HEK293 (cell line): ENCODE results near the gene ENTREP3.

ENCODE experiments used
- CTCF ChIA-PET: fragments of 350-600 bp; formaldehyde crosslinking; extraction: SDS; loops from one replicate; lab custom pipeline; 2021; ENCODE audit warnings: antibody characterized with exemption; lab: Yijun Ruan, JAX
- POLR2A ChIA-PET: fragments of 300-600 bp; formaldehyde crosslinking; extraction: SDS; loops from one replicate; lab custom pipeline; 2020; ENCODE audit warnings: antibody characterized with exemption, inconsistent platforms; lab: Yijun Ruan, JAX
- H3K27ac ChIP-seq: fragments of 200-500 bp; sonication (Bioruptor generic); 2 replicates; pipeline ENCODE4 v1.5.1; 2014; ENCODE audit warnings: low read depth, low read length, control low read depth, inconsistent platforms; ENCODE audit errors: extremely low read depth
- H3K36me3 ChIP-seq, 2 experiments: fragments of 200-500 bp in 1 of 2; sonication (Bioruptor generic) in 1 of 2; 1 replicate in 1 of 2; 2 replicates in 1 of 2; pipeline ENCODE4 v1.5.1; 2014 to 2017; ENCODE audit warnings: inconsistent platforms in 2 of 2, low read length in 2 of 2; ENCODE audit not compliant: control insufficient read depth in 2 of 2, insufficient read depth in 1 of 2
- H3K4me1 ChIP-seq: fragments of 200-500 bp; sonication (Bioruptor generic); 2 replicates; pipeline ENCODE4 v1.5.1; 2014; ENCODE audit warnings: mild to moderate bottlenecking, low read length, inconsistent platforms; ENCODE audit not compliant: control insufficient read depth, insufficient read depth
- H3K4me3 ChIP-seq: 2 replicates; pipeline ENCODE4 v1.5.1; 2011; ENCODE audit warnings: low read depth, mild to moderate bottlenecking, control low read depth, low read length, moderate library complexity
- H3K9me3 ChIP-seq: fragments of 200-500 bp; sonication (Bioruptor generic); 2 replicates; pipeline ENCODE4 v1.5.1; 2014; ENCODE audit warnings: low read depth, low read length, inconsistent platforms; ENCODE audit not compliant: control insufficient read depth, insufficient read depth
- KLF16 ChIP-seq: fragments of 450-650 bp; formaldehyde crosslinking; IDR thresholded peaks from 2 replicates; pipeline ENCODE4 v1.5.1; 2017; ENCODE audit warnings: missing biosample characterization, missing genetic modification characterization
- ZNF121 ChIP-seq: fragments of 450-650 bp; formaldehyde crosslinking; IDR thresholded peaks from 2 replicates; pipeline ENCODE4 v1.5.1; 2016; ENCODE audit warnings: missing biosample characterization, missing genetic modification characterization
- ZNF138 ChIP-seq: fragments of 450-650 bp; formaldehyde crosslinking; IDR thresholded peaks from 2 replicates; pipeline ENCODE4 v1.5.1; 2016; ENCODE audit warnings: missing biosample characterization, missing genetic modification characterization, borderline replicate concordance
- ZNF335 ChIP-seq: fragments of 450-650 bp; formaldehyde crosslinking; conservative IDR thresholded peaks from 2 replicates; pipeline ENCODE4 v1.5.1; 2016; ENCODE audit warnings: missing biosample characterization, missing genetic modification characterization
- ZNF404 ChIP-seq: fragments of 450-650 bp; formaldehyde crosslinking; IDR thresholded peaks from 2 replicates; pipeline ENCODE4 v1.5.1; 2017; ENCODE audit warnings: missing biosample characterization, missing genetic modification characterization
- ZNF658 ChIP-seq: fragments of 450-650 bp; formaldehyde crosslinking; IDR thresholded peaks from 2 replicates; pipeline ENCODE4; 2016; ENCODE audit warnings: missing biosample characterization, missing genetic modification characterization
- ZNF768 ChIP-seq: fragments of 450-650 bp; formaldehyde crosslinking; IDR thresholded peaks from 2 replicates; pipeline ENCODE4 v1.5.1; 2018; ENCODE audit warnings: missing biosample characterization, mild to moderate bottlenecking, missing genetic modification characterization
- ZNF776 ChIP-seq: fragments of 450-650 bp; formaldehyde crosslinking; IDR thresholded peaks from 2 replicates; pipeline ENCODE4 v1.5.0; 2017; ENCODE audit warnings: missing biosample characterization, missing genetic modification characterization, borderline replicate concordance
- ZSCAN23 ChIP-seq: fragments of 450-650 bp; formaldehyde crosslinking; IDR thresholded peaks from 2 replicates; pipeline ENCODE4 v1.5.1; 2016; ENCODE audit warnings: missing biosample characterization, missing genetic modification characterization
- TF ChIP-seq, protein P1 (sequence below): fragments of 450-650 bp; formaldehyde crosslinking; IDR thresholded peaks from 2 replicates; pipeline ENCODE4 v1.5.1; 2016; ENCODE audit warnings: missing biosample characterization, missing genetic modification characterization
- TF ChIP-seq, protein P2 (sequence below): fragments of 450-650 bp; formaldehyde crosslinking; IDR thresholded peaks from 2 replicates; pipeline ENCODE4 v1.5.1; 2016; ENCODE audit warnings: missing biosample characterization, missing genetic modification characterization
- TF ChIP-seq, protein P3 (sequence below): fragments of 450-650 bp; IDR thresholded peaks from 2 replicates; pipeline ENCODE4 v1.5.1; 2018; ENCODE audit warnings: missing biosample characterization, missing genetic modification characterization
- TF ChIP-seq, protein P4 (sequence below): fragments of 450-650 bp; formaldehyde crosslinking; conservative IDR thresholded peaks from 2 replicates; pipeline ENCODE4 v1.5.1; 2016; ENCODE audit warnings: low read depth, missing biosample characterization, missing genetic modification characterization
- TF ChIP-seq, protein P5 (sequence below): fragments of 450-650 bp; formaldehyde crosslinking; IDR thresholded peaks from 2 replicates; pipeline ENCODE4 v1.5.1; 2016; ENCODE audit warnings: missing biosample characterization, missing genetic modification characterization, low read depth
- TF ChIP-seq, protein P6 (sequence below): fragments of 450-650 bp; formaldehyde crosslinking; IDR thresholded peaks from 2 replicates; pipeline ENCODE4 v1.5.1; 2016; ENCODE audit warnings: missing biosample characterization, missing genetic modification characterization, borderline replicate concordance
- TF ChIP-seq, protein P7 (sequence below): fragments of 450-650 bp; formaldehyde crosslinking; IDR thresholded peaks from 2 replicates; pipeline ENCODE4 v1.5.1; 2017; ENCODE audit warnings: missing biosample characterization, missing genetic modification characterization

Gene ENTREP3

DNA sequence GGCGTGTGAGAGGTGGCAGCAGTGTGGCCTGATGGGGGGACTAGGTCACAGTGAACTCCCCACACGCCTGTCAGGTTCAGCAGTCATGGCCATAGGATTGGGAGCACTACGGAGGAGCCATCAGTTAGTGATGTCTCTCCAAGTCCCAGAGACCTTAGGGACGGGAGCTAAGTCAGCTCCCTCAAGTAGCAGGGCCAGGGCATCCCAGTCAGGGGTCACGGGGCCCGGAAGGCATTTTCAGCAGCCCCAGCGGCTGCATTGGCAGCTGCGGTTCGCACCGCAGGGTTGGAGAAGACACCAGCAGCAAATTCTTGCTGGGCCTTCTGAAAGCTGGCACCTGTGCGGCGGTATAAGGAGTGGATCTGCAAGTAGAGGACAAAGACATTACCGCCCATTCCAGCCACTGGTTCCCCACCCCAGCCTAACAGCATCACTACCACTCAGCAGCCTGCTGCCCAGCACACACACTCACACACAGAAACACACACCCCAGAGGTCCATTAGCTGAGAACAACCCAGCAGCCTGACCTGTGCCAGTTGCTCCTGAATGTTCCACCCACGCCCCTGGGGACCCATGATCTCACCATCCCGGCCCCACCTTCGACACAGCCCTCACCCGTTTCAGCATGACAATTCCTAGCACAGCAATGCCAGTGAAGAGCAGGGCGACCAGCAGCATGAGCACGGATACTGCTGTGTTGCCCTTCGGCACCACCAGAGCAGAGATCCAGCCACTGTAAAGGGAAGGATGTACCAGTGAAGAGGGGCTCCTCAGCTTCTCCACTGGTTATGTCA lies 972 bp upstream of the ENTREP3 start (continued):
- TF ChIP-seq, protein P1, sequence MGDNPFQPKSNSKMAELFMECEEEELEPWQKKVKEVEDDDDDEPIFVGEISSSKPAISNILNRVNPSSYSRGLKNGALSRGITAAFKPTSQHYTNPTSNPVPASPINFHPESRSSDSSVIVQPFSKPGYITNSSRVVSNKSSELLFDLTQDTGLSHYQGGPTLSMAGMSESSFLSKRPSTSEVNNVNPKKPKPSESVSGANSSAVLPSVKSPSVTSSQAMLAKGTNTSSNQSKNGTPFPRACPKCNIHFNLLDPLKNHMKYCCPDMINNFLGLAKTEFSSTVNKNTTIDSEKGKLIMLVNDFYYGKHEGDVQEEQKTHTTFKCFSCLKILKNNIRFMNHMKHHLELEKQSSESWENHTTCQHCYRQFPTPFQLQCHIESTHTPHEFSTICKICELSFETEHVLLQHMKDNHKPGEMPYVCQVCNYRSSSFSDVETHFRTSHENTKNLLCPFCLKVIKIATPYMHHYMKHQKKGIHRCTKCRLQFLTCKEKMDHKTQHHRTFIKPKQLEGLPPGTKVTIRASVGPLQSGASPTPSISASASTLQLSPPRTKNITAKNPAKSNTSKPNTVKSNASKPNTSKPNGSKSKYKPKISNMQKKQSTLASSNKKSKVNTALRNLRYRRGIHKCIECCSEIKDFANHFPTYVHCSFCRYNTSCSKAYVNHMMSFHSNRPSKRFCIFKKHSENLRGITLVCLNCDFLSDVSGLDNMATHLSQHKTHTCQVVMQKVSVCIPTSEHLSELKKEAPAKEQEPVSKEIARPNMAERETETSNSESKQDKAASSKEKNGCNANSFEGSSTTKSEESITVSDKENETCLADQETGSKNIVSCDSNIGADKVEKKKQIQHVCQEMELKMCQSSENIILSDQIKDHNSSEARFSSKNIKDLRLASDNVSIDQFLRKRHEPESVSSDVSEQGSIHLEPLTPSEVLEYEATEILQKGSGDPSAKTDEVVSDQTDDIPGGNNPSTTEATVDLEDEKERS = no peak

DNA sequence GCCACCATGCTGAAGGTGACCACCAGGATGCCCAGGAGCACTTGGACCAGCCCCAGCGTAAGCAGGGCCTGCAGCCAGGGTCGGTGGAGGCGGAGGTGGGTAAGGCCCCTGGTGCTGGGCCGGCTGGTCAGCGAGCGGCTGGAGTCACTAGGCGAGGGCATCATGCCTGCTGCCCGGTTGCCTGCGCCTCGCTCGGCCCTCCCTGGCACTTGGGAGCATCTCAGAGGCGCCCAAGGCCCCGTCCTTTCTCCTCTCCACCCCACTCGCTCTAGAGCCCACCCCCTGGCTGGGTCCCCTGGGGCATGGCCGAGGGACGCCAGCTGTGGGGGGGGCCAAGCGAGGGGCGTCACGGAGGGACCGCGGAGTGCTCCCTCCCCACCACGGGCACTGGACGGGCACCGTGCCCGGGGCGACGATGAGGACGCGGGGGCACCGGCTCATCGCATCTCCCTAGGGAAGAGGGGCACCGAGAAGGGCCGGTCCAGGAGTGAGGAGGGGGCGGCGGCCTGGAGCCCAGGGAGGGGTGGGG lies 505 bp downstream of the ENTREP3 start:
- POLR2A ChIA-PET = interaction anchor here (0.8 to 3.7 kb wide), 6 partner anchors 11 to 69 kb away, joined by 3 to 28 read pairs (median 6); partner anchors contain the start of genes CLK2 and FDPS
- Histone ChIP-seq H3K9me3 (no peaks in the 10 kb centered on the region), H3K36me3 (peaks cover 2 to 57% of the 10 kb centered on the region in 2 experiments; a peak in 2 of 3 replicates), H3K4me3 (peak overlapping the region; percentile 73), H3K4me1 (no peaks in the 10 kb centered on the region), H3K27ac (peak overlapping the region; percentile 72; the same call in 1 of the 2 replicates)
- CTCF ChIA-PET = interaction anchor here (0.6 to 0.7 kb wide), 3 partner anchors 12 to 316 kb away, joined by 3 to 4 read pairs (median 3); no protein-coding TSS in a partner anchor
- TF ChIP-seq, protein P2, sequence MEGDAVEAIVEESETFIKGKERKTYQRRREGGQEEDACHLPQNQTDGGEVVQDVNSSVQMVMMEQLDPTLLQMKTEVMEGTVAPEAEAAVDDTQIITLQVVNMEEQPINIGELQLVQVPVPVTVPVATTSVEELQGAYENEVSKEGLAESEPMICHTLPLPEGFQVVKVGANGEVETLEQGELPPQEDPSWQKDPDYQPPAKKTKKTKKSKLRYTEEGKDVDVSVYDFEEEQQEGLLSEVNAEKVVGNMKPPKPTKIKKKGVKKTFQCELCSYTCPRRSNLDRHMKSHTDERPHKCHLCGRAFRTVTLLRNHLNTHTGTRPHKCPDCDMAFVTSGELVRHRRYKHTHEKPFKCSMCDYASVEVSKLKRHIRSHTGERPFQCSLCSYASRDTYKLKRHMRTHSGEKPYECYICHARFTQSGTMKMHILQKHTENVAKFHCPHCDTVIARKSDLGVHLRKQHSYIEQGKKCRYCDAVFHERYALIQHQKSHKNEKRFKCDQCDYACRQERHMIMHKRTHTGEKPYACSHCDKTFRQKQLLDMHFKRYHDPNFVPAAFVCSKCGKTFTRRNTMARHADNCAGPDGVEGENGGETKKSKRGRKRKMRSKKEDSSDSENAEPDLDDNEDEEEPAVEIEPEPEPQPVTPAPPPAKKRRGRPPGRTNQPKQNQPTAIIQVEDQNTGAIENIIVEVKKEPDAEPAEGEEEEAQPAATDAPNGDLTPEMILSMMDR (tag by site-specific recombination) = no peak
- TF ChIP-seq, protein P3, sequence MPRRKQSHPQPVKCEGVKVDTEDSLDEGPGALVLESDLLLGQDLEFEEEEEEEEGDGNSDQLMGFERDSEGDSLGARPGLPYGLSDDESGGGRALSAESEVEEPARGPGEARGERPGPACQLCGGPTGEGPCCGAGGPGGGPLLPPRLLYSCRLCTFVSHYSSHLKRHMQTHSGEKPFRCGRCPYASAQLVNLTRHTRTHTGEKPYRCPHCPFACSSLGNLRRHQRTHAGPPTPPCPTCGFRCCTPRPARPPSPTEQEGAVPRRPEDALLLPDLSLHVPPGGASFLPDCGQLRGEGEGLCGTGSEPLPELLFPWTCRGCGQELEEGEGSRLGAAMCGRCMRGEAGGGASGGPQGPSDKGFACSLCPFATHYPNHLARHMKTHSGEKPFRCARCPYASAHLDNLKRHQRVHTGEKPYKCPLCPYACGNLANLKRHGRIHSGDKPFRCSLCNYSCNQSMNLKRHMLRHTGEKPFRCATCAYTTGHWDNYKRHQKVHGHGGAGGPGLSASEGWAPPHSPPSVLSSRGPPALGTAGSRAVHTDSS (tag by site-specific recombination) = no peak
- no peak for TF ChIP-seq ZNF138 (tag by site-specific recombination)
- peak; percentile 75; the same call in 1 of the 2 replicates for TF ChIP-seq ZNF335 (tag by site-specific recombination)
- TF ChIP-seq ZNF121 = no peak
- no peak for TF ChIP-seq ZSCAN23
- TF ChIP-seq ZNF768 (tag by site-specific recombination) = no peak
- TF ChIP-seq, protein P4, sequence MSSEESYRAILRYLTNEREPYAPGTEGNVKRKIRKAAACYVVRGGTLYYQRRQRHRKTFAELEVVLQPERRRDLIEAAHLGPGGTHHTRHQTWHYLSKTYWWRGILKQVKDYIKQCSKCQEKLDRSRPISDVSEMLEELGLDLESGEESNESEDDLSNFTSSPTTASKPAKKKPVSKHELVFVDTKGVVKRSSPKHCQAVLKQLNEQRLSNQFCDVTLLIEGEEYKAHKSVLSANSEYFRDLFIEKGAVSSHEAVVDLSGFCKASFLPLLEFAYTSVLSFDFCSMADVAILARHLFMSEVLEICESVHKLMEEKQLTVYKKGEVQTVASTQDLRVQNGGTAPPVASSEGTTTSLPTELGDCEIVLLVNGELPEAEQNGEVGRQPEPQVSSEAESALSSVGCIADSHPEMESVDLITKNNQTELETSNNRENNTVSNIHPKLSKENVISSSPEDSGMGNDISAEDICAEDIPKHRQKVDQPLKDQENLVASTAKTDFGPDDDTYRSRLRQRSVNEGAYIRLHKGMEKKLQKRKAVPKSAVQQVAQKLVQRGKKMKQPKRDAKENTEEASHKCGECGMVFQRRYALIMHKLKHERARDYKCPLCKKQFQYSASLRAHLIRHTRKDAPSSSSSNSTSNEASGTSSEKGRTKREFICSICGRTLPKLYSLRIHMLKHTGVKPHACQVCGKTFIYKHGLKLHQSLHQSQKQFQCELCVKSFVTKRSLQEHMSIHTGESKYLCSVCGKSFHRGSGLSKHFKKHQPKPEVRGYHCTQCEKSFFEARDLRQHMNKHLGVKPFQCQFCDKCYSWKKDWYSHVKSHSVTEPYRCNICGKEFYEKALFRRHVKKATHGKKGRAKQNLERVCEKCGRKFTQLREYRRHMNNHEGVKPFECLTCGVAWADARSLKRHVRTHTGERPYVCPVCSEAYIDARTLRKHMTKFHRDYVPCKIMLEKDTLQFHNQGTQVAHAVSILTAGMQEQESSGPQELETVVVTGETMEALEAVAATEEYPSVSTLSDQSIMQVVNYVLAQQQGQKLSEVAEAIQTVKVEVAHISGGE (tag by site-specific recombination) = no peak
- TF ChIP-seq, protein P5, sequence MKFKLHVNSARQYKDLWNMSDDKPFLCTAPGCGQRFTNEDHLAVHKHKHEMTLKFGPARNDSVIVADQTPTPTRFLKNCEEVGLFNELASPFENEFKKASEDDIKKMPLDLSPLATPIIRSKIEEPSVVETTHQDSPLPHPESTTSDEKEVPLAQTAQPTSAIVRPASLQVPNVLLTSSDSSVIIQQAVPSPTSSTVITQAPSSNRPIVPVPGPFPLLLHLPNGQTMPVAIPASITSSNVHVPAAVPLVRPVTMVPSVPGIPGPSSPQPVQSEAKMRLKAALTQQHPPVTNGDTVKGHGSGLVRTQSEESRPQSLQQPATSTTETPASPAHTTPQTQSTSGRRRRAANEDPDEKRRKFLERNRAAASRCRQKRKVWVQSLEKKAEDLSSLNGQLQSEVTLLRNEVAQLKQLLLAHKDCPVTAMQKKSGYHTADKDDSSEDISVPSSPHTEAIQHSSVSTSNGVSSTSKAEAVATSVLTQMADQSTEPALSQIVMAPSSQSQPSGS (tag by site-specific recombination) = no peak
- TF ChIP-seq ZNF776 = no peak
- TF ChIP-seq, protein P6, sequence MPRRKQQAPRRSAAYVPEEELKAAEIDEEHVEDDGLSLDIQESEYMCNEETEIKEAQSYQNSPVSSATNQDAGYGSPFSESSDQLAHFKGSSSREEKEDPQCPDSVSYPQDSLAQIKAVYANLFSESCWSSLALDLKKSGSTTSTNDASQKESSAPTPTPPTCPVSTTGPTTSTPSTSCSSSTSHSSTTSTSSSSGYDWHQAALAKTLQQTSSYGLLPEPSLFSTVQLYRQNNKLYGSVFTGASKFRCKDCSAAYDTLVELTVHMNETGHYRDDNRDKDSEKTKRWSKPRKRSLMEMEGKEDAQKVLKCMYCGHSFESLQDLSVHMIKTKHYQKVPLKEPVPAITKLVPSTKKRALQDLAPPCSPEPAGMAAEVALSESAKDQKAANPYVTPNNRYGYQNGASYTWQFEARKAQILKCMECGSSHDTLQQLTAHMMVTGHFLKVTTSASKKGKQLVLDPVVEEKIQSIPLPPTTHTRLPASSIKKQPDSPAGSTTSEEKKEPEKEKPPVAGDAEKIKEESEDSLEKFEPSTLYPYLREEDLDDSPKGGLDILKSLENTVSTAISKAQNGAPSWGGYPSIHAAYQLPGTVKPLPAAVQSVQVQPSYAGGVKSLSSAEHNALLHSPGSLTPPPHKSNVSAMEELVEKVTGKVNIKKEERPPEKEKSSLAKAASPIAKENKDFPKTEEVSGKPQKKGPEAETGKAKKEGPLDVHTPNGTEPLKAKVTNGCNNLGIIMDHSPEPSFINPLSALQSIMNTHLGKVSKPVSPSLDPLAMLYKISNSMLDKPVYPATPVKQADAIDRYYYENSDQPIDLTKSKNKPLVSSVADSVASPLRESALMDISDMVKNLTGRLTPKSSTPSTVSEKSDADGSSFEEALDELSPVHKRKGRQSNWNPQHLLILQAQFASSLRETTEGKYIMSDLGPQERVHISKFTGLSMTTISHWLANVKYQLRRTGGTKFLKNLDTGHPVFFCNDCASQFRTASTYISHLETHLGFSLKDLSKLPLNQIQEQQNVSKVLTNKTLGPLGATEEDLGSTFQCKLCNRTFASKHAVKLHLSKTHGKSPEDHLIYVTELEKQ (tag by site-specific recombination) = no peak
- TF ChIP-seq ZNF658 (tag by site-specific recombination) = no peak
- no peak for TF ChIP-seq KLF16 (tag by site-specific recombination)
- TF ChIP-seq, protein P7, sequence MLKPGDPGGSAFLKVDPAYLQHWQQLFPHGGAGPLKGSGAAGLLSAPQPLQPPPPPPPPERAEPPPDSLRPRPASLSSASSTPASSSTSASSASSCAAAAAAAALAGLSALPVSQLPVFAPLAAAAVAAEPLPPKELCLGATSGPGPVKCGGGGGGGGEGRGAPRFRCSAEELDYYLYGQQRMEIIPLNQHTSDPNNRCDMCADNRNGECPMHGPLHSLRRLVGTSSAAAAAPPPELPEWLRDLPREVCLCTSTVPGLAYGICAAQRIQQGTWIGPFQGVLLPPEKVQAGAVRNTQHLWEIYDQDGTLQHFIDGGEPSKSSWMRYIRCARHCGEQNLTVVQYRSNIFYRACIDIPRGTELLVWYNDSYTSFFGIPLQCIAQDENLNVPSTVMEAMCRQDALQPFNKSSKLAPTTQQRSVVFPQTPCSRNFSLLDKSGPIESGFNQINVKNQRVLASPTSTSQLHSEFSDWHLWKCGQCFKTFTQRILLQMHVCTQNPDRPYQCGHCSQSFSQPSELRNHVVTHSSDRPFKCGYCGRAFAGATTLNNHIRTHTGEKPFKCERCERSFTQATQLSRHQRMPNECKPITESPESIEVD = no peak
- TF ChIP-seq ZNF404 (tag by site-specific recombination) = no peak
